Stomach (tissue), 19 donors: Measurements from ENCODE around the gene TP53TG3C. TPM values are rescaled to one million over a fixed set of nuclear protein-coding genes. Genes with fewer than 3 reads are reported as not detected.
"Not testable (repeated sequence)": the region's sequence is repeated elsewhere in the genome, so short reads cannot be mapped to it uniquely, and the experiment has no call there.

Source experiments
- DNase-seq, 2 donors: peaks; one replicate each; pipeline versions ENCODE4 v3.0.0 to v3.0.0-alpha.2; 2013 to 2019
- H3K27ac ChIP-seq, 5 donors: fragments of 200-600 bp in 4 of 5; sonication (generic) in 4 of 5; one replicate each; pipeline ENCODE4 v1.5.1; 2013 to 2019; ENCODE audit warnings: mild to moderate bottlenecking in 1 of 5, moderate library complexity in 1 of 5
- H3K27me3 ChIP-seq, 3 donors: fragments of 200-600 bp; sonication (generic); one replicate each; pipeline ENCODE4 v1.5.1; 2017 to 2019; ENCODE audit warnings: mixed run types in 1 of 3
- H3K36me3 ChIP-seq, 4 donors: fragments of 200-600 bp; sonication (generic); 1 replicate in 3 of 4; 2 replicates in 1 of 4; pipeline ENCODE4 v1.5.1; 2016 to 2019
- H3K4me1 ChIP-seq, 4 donors: fragments of 200-600 bp; sonication (generic); one replicate each; pipeline ENCODE4 v1.5.1; 2016 to 2019
- H3K4me3 ChIP-seq, 4 donors: fragments of 200-600 bp; sonication (generic) in 3 of 4; one replicate each; pipeline ENCODE4 v1.5.1; 2016 to 2019; ENCODE audit warnings: mild to moderate bottlenecking in 1 of 4
- H3K9me3 ChIP-seq, 4 donors: fragments of 200-600 bp; sonication (generic); one replicate each; pipeline ENCODE4 v1.5.1; 2016 to 2019
- WGBS, 5 donors: extraction: QIAGEN DNeasy Blood & Tissue Kit in 3 of 5; methylation state at CpG; one replicate each; pipeline versions ENCODE4 v1.1.5 to v1.1.7; 2013 to 2018; 5-methylcytosine and 5-hydroxymethylcytosine counted together
- intact Hi-C: fragments of 100-400 bp; cut with DNase I; formaldehyde crosslinking; loops from one replicate; pipeline ENCODE4 v1.15.1; 2023; ENCODE audit warnings: low total_unique reads
- long read RNA-seq, 10 donors: transcript quantifications; one replicate each; lab custom pipeline, GENCODE V29; 2026
- polyA plus RNA-seq, 3 donors: library from polyadenylated mRNA; stranded (reverse); fragments of 200-250 nt; gene quantifications; one replicate each; pipeline ENCODE4 v1.2.3, GENCODE V29; 2013
- small RNA-seq, 4 donors: library from RNA; depleted of rRNA; stranded (forward); fragments of <200 nt; gene quantifications; one replicate each; pipeline ENCODE3, GENCODE V24; 2016
- total RNA-seq, 5 donors: library from RNA; depleted of rRNA; stranded (reverse); fragments of >200 nt; gene quantifications; one replicate each; pipeline versions ENCODE4 v1.1.0 to v1.2.3, GENCODE V29; 2014 to 2016
- donor health status: healthy with polysubstance abuse.
- donor health status: Bipolar disorder and iron deficiency.
- donor health status: healthy.

Gene TP53TG3C, protein sequence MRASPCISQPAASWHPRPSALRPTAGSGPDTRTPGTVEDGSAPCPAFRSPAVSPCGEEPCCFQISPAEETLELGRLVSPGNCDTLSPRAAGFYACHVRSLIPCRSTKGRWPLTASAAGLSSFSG
- total RNA-seq (not detected), polyA plus RNA-seq (not detected)
- long read RNA-seq, donor 1 = 0 reads
- long read RNA-seq, donor 2 = 0 reads
- long read RNA-seq, donor 3 = 0 reads
- long read RNA-seq, donor 4 = 0 reads
- long read RNA-seq, donor 5 = 0 reads
- long read RNA-seq, donor 6 = 0 reads
- long read RNA-seq, donor 7 = 0 reads
- long read RNA-seq, donor 8 = 0 reads
- long read RNA-seq, donor 9 = 0 reads
- long read RNA-seq, donor 10 = 0 reads

- not testable (repeated sequence) for DNase-seq
These were observed at the start of gene TP53TG3C for GRCh38 chr16:33193926-33194325. Gene TP53TG3C (plus strand): TSS chr16:33194226. CDS start chr16:33194294, 68 bp downstream.

More at GRCh38 chr16:33193926-33194325, at the start of gene TP53TG3C:
- intact Hi-C loops, H3K4me3 ChIP-seq, H3K4me1 ChIP-seq, H3K9me3 ChIP-seq, H3K36me3 ChIP-seq, H3K27me3 ChIP-seq, H3K27ac ChIP-seq: not testable (repeated sequence)
- no CpG with 5 or more reads among the region's 25 CpGs for WGBS, 5 donors

Small RNAs within 50 kb of the gene (small RNA-seq; reads per million reads assigned to genes)
- gene AC138869.1 = 0 reads per million in 4 donors

Other genes with a start within 250 kb of the TP53TG3C start
- under 1 TPM in 1 of 5 donors, not detected in 4; 0.18 TPM for gene TP53TG3E, start 110.1 kb downstream of the TP53TG3C start, total RNA-seq
- gene TP53TG3E, start 110.1 kb downstream of the TP53TG3C start, polyA plus RNA-seq = not detected
- not detected for gene TP53TG3B, start 166.6 kb downstream of the TP53TG3C start, total RNA-seq
- gene TP53TG3B, start 166.6 kb downstream of the TP53TG3C start, polyA plus RNA-seq = under 1 TPM in 1 of 3 donors, not detected in 2; 0.92 TPM